ENCODE data around the gene MRPS18A. TPM values are rescaled to one million over a fixed set of nuclear protein-coding genes. Genes with fewer than 3 reads are reported as not detected.
"Not testable (repeated sequence)": the region's sequence is repeated elsewhere in the genome, so short reads cannot be mapped to it uniquely, and the experiment has no call there.

MRPS18A gene
- total RNA-seq, 4 donors from 2014 or later = 23.1 to 87.4 (median 36.4) TPM

DNA sequence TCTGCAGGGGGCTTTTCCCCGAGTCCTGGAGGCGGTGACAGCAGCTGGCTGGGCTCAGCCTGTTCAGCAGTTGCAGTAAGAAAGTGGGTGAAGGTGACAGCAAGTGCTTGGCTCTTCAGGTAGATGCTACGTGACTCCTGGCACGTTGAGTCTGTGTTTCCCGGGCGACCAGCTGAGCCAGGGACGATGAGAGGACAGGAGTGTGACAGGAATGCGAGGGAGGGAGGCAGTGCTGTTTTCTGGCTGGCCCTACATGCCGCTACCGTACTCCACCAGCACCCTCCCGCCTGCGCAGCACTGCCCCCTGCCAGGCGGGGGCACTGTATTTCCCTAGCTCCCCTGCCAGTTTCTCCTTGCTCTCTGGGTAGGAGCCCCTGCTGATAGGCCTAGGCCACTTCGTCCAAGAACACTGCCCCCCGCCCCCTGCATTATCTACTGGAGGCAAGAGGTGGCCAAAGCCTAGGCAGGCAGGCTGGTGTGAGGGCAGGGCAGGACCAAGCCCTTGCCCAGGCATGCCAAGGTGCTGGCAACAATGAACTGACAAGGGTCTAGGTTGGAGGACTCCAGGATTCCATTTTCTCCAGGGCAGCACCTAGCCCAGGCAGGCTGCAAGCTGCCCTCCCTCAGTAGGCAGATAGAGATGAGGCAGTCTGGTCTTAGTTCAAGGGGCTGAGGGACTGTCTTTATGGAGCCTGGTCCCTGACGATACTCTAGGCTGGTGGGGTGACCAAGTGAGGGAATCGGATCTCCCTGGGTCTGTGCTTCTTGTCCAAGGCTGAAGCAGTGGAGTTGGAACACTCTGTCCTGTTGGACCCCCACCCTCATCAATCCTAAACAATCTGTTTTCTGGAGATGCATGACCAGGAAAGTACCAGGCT is 19.2 kb downstream of the MRPS18A start:
- Histone ChIP-seq H3K4me1 (peaks cover 21 to 36% of the 10 kb centered on the region in 2 donors), H3K9me3 (no peaks in the 10 kb centered on the region), H3K4me3 (no peak overlapping the region), H3K27ac (peak overlapping the region; percentile 75 to 81), H3K36me3 (no peaks in the 10 kb centered on the region), H3K27me3 (no peaks in the 10 kb centered on the region)
- intact Hi-C loops (cut with DNase I; ENCODE audit: low total_unique reads) = loop anchor here (5.0 kb wide), 1 partner anchor 104 kb away; the partner anchor contains the start of gene VEGFA
- DNase-seq = peak; percentile 44 to 54
- TF ChIP-seq, protein P1, sequence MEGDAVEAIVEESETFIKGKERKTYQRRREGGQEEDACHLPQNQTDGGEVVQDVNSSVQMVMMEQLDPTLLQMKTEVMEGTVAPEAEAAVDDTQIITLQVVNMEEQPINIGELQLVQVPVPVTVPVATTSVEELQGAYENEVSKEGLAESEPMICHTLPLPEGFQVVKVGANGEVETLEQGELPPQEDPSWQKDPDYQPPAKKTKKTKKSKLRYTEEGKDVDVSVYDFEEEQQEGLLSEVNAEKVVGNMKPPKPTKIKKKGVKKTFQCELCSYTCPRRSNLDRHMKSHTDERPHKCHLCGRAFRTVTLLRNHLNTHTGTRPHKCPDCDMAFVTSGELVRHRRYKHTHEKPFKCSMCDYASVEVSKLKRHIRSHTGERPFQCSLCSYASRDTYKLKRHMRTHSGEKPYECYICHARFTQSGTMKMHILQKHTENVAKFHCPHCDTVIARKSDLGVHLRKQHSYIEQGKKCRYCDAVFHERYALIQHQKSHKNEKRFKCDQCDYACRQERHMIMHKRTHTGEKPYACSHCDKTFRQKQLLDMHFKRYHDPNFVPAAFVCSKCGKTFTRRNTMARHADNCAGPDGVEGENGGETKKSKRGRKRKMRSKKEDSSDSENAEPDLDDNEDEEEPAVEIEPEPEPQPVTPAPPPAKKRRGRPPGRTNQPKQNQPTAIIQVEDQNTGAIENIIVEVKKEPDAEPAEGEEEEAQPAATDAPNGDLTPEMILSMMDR (IDR thresholded peaks at IDR 0.05) = peak; percentile 24 to 48 (median 42)
- TF ChIP-seq POLR2A (IDR thresholded peaks at IDR 0.05) = no peak

DNA sequence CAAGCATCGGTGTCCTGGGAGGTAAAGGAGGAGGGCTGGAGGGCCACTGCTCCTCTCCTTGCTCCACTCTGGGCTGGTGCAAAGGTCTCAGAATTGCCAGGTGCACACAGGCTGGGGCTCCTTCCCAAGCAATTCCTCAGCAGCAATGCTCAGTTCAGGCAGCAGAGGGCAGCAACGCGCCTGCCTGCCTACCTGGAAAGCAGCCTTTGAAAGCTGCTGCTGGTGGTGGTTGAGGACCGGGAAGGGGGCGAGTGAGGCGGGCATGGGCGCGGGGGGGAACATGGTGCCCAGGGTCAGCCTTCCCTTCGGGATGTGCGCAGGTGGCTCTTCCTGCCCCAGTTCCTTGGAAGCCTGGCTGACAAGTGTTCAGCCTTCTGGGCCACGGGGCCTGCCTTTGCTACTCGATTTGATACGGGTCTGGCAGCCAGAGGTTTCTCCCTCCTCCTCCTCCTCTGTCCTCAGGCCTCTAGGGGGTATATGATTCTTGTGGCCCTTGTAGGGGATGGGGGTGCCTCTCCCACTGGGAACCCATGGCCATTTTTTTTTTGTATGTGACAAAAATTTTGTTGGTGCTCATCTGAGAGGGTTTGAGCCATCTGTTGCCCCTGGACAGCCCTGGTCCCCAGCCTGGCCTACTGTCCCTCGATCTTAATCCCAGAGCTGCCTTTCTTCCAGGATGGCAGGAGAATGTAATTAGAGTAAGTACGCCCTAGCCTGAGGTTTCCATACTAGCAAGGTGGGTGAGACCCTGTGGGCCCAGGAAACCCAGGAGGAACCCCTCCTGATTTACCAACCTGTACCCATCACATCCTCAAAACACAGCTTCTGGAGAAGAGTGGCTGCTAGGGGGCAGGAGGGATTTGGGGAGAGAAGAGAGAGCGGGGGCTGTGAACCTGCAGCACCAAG is 20.1 kb downstream of the MRPS18A start:
- TF ChIP-seq, protein P1 (IDR thresholded peaks at IDR 0.05) = peak; percentile 95 to 97 (median 97)
- no peak for TF ChIP-seq POLR2A (IDR thresholded peaks at IDR 0.05)
- no peaks in the 10 kb centered on the region for H3K27me3 ChIP-seq
- intact Hi-C loops (cut with DNase I; ENCODE audit: low total_unique reads) = loop anchor here (2.0 to 5.0 kb wide), 2 partner anchors 105 to 411 kb away; partner anchors contain the start of gene VEGFA
- H3K4me1 ChIP-seq = peaks cover 21 to 33% of the 10 kb centered on the region in 2 donors
- DNase-seq = peak; percentile 83 to 89
- peak overlapping the region; percentile 75 to 81 for H3K27ac ChIP-seq
- no peaks in the 10 kb centered on the region for H3K9me3 ChIP-seq
- no peaks in the 10 kb centered on the region for H3K36me3 ChIP-seq
- H3K4me3 ChIP-seq = no peak overlapping the region

GRCh38 chr6:43666196-43666920 is 21.2 kb downstream of the MRPS18A start:
- H3K36me3 ChIP-seq = no peaks in the 10 kb centered on the region
- intact Hi-C loops (cut with DNase I; ENCODE audit: low total_unique reads) = loop anchor here (2.0 to 5.0 kb wide), 2 partner anchors 106 to 412 kb away; partner anchors contain the start of gene VEGFA

GRCh38 chr6:43665376-43665775 is 22.2 kb downstream of the MRPS18A start:
- H3K27me3 ChIP-seq = no peaks in the 10 kb centered on the region
- no peak overlapping the region for H3K27ac ChIP-seq
- H3K4me3 ChIP-seq = no peak overlapping the region
- DNase-seq = no peak
- peaks cover 21 to 27% of the 10 kb centered on the region in 2 donors for H3K4me1 ChIP-seq
- H3K9me3 ChIP-seq = no peaks in the 10 kb centered on the region
- TF ChIP-seq POLR2A (IDR thresholded peaks at IDR 0.05) = no peak
- TF ChIP-seq, protein P1 (IDR thresholded peaks at IDR 0.05) = no peak
- no peaks in the 10 kb centered on the region for H3K36me3 ChIP-seq
- intact Hi-C loops (cut with DNase I; ENCODE audit: low total_unique reads) = loop anchor here (5.0 kb wide), 1 partner anchor 107 kb away; the partner anchor contains the start of gene VEGFA

More at GRCh38 chr6:43666196-43666920, 21.2 kb downstream of the MRPS18A start:
- Histone ChIP-seq H3K27me3 (no peaks in the 10 kb centered on the region), H3K4me1 (peaks cover 21 to 29% of the 10 kb centered on the region in 2 donors), H3K27ac (no peak overlapping the region), H3K9me3 (no peaks in the 10 kb centered on the region), H3K4me3 (no peak overlapping the region)
- no peak for DNase-seq
- TF ChIP-seq, protein P1 (IDR thresholded peaks at IDR 0.05) = no peak
- no peak for TF ChIP-seq POLR2A (IDR thresholded peaks at IDR 0.05)

GRCh38 chr6:43662948-43663347 is 24.6 kb downstream of the MRPS18A start:
- H3K4me3 ChIP-seq; H3K4me1 ChIP-seq; intact Hi-C loops (cut with DNase I; ENCODE audit: low total_unique reads); H3K27me3 ChIP-seq; H3K36me3 ChIP-seq; H3K27ac ChIP-seq; H3K9me3 ChIP-seq; DNase-seq: not testable (repeated sequence)
